Endodermal cell (in vitro differentiated cells): ENCODE data around the gene MMD2. TPM values are rescaled to one million over a fixed set of nuclear protein-coding genes. Genes with fewer than 3 reads are reported as not detected.

ENCODE experiments used
- DNase-seq: peaks from one replicate; pipeline ENCODE4 v3.0.0-alpha.2; 2017
- H3K27ac ChIP-seq: 2 replicates; pipeline ENCODE4 v1.5.1; 2013; ENCODE audit warnings: mild to moderate bottlenecking, low read depth, low read length, moderate library complexity
- H3K27me3 ChIP-seq: 2 replicates; pipeline ENCODE4 v1.6.1; 2013; ENCODE audit warnings: mild to moderate bottlenecking, low read length, moderate library complexity; ENCODE audit not compliant: insufficient read depth, control insufficient read depth, poor library complexity, severe bottlenecking
- H3K36me3 ChIP-seq: 2 replicates; pipeline ENCODE4 v1.7.0; 2013; ENCODE audit warnings: mild to moderate bottlenecking, low read length, moderate library complexity; ENCODE audit not compliant: control insufficient read depth, insufficient read depth
- H3K4me1 ChIP-seq: one replicate; pipeline ENCODE4 v1.7.0; 2013; ENCODE audit warnings: low read length; ENCODE audit not compliant: control insufficient read depth, insufficient read depth
- H3K4me3 ChIP-seq: 2 replicates; pipeline ENCODE4 v1.5.1; 2013; ENCODE audit warnings: mild to moderate bottlenecking, low read length, moderate library complexity
- H3K9ac ChIP-seq: 2 replicates; pipeline ENCODE4 v1.6.1; 2013; ENCODE audit warnings: mild to moderate bottlenecking, low read length, moderate library complexity; ENCODE audit not compliant: poor library complexity, severe bottlenecking; ENCODE audit errors: extremely low read depth
- H3K9me3 ChIP-seq: 2 replicates; pipeline ENCODE4 v1.6.1; 2013; ENCODE audit warnings: mild to moderate bottlenecking, low read length, moderate library complexity; ENCODE audit not compliant: control insufficient read depth
- H3K27ac Mint-ChIP-seq: 2 replicates; pipeline ENCODE4 v1.8.0; 2020; ENCODE audit warnings: mixed read lengths
- H3K27me3 Mint-ChIP-seq: 2 replicates; pipeline ENCODE4 v1.8.0; 2021; ENCODE audit warnings: mild to moderate bottlenecking, mixed read lengths; ENCODE audit not compliant: insufficient read depth
- H3K36me3 Mint-ChIP-seq: 2 replicates; pipeline ENCODE4 v1.8.0; 2020; ENCODE audit warnings: low read depth, mixed read lengths
- H3K4me1 Mint-ChIP-seq: 2 replicates; pipeline ENCODE4 v1.8.0; 2020; ENCODE audit warnings: mixed read lengths
- H3K4me3 Mint-ChIP-seq: 2 replicates; pipeline ENCODE4 v1.8.0; 2020; ENCODE audit warnings: mild to moderate bottlenecking, moderate library complexity, mixed read lengths
- H3K9me3 Mint-ChIP-seq: 2 replicates; pipeline ENCODE4 v1.8.0; 2020; ENCODE audit warnings: mild to moderate bottlenecking, mixed read lengths
- WGBS, 2 experiments: methylation state at CpG; one replicate each; pipeline versions ENCODE4 v1.1.5 to v1.1.7; 2013; ENCODE audit warnings: missing lambda C conversion rate in 2 of 2, mixed read lengths in 1 of 2; ENCODE audit not compliant: insufficient coverage in 1 of 2, insufficient read length in 1 of 2; 5-methylcytosine and 5-hydroxymethylcytosine counted together
- total RNA-seq, 2 donors: library from RNA; stranded (reverse); fragmentation: NEBNext Ultra II Directional in 1 of 2; extraction: Animal tissue kit (Norgen Biotek cat#: 25700) in 1 of 2; gene quantifications; 2 replicates in 1 of 2; 3 replicates in 1 of 2; pipeline ENCODE4 v1.2.1, GENCODE V29; 2021
- TF ChIP-seq, protein P1 (sequence below): fragments of 200-600 bp; sonication (generic); conservative IDR thresholded peaks from 2 replicates; pipeline ENCODE4 v1.5.0; 2021; ENCODE audit warnings: antibody characterized with exemption, mild to moderate bottlenecking

The MMD2 gene
- total RNA-seq, 2 donors from 2014 or later = 0.15 TPM; not detected in 1

DNA sequence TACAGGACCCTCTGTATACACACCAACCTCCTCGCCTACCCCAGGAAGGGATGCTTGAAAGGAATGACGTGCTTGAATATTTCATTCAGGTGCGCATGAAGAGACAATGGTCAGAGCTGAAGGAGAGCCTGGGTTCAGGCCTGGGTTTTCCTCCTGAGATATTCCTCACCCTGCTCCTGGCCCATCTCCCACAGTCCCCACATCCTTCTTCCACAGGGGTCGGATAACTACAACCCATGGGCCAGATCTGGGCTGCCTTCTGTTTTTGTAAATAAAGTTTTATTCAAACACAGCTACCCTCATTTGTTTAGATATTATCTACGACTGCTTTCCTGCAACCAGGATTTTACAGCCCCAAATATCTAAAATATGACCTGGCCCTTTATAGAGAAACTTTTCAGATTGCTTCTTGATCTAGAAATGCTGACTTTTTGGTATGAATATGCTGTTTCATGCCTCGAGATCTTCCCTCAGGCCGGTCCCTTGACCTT, 73.6 kb downstream of the MMD2 start:
- Histone ChIP-seq H3K9me3 (peaks cover 16% of the 10 kb centered on the region), H3K27ac (no peak overlapping the region), H3K9ac (no peak overlapping the region), H3K27me3 (no peaks in the 10 kb centered on the region), H3K4me3 (peak overlapping the region; percentile 9), H3K36me3 (no peaks in the 10 kb centered on the region), H3K4me1 (no peaks in the 10 kb centered on the region)
- Mint-ChIP-seq H3K9me3 (no peaks in the 10 kb centered on the region), H3K4me3 (no peak overlapping the region), H3K27ac (no peak overlapping the region), H3K36me3 (peaks cover 3% of the 10 kb centered on the region), H3K4me1 (peaks cover 17% of the 10 kb centered on the region), H3K27me3 (no peaks in the 10 kb centered on the region)
- WGBS, 2 experiments = 91% methylated on average over 7 of the region's 7 CpGs; no CpG with 5 or more reads in 1 of the 2 experiments
- TF ChIP-seq, protein P1, sequence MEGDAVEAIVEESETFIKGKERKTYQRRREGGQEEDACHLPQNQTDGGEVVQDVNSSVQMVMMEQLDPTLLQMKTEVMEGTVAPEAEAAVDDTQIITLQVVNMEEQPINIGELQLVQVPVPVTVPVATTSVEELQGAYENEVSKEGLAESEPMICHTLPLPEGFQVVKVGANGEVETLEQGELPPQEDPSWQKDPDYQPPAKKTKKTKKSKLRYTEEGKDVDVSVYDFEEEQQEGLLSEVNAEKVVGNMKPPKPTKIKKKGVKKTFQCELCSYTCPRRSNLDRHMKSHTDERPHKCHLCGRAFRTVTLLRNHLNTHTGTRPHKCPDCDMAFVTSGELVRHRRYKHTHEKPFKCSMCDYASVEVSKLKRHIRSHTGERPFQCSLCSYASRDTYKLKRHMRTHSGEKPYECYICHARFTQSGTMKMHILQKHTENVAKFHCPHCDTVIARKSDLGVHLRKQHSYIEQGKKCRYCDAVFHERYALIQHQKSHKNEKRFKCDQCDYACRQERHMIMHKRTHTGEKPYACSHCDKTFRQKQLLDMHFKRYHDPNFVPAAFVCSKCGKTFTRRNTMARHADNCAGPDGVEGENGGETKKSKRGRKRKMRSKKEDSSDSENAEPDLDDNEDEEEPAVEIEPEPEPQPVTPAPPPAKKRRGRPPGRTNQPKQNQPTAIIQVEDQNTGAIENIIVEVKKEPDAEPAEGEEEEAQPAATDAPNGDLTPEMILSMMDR = no peak
- no peak for DNase-seq

DNA sequence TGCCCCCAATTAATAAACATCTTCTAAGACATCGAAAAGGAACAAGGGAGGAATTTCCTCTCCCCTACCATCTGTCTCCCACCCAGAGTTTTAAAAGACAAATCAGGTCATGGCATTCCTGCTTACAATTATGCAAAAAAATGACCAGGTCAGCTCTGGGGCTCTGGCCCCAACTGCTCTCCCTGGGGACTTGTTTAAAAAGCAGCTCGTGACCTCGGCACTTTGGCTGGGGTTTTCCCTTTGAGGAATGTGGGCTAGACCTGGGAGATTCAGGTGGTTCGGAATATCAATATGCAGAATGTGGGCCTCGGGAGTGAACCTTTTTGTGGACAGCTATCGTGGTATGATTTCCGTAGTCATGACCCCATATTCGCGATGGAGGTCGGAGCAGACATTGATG, 74.8 kb downstream of the MMD2 start:
- Mint-ChIP-seq H3K27ac (no peak overlapping the region), H3K36me3 (peaks cover 8% of the 10 kb centered on the region), H3K9me3 (no peaks in the 10 kb centered on the region), H3K4me1 (peaks cover 21% of the 10 kb centered on the region), H3K4me3 (no peak overlapping the region), H3K27me3 (no peaks in the 10 kb centered on the region)
- Histone ChIP-seq H3K9ac (no peak overlapping the region), H3K36me3 (no peaks in the 10 kb centered on the region), H3K4me3 (no peak overlapping the region), H3K27me3 (no peaks in the 10 kb centered on the region), H3K9me3 (peaks cover 16% of the 10 kb centered on the region), H3K27ac (no peak overlapping the region), H3K4me1 (no peaks in the 10 kb centered on the region)
- TF ChIP-seq, protein P1 = no peak
- whole genome bisulfite sequencing, 2 experiments = 89 to 93% methylated on average over 9 to 10 of the region's 10 CpGs
- DNase-seq = no peak

DNA sequence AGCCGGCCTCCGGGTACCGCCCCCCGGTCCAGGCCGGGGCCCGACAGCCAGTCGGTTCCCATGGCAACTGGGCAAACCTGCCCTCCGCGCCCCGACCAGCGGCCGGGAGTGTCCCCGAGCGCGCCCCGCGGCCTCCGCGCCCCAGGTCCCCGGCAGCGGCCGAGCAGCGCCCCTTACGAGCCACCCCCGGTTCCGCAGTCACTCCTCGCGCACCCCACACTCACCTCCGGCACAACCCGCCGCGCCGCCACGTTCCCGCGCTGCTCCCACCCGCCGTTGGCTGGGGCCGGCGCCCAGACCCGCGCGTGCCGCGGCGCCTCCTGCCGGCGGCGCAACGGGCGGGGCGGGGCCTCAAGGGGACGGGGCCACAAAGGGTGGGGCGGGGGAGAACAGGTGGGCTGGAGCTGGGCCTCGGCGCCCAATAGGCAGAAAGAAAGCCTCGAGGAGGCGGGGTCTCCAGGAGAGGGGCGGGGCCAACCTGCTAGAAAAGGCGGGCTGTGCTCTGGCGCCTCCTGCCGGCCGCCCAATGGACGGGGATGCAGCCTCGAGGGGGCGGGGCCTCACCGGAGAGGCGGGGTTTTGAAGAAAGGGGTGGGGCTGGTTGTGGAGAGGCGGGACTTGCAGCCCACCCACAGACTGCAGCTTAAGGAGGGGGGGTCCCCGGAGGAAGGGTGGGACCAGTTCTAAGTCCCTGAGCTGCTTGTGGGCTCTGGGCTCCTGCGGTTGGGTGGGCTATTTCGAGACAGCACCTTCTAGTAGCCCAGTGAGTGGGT, 75.4 kb downstream of the MMD2 start, which contains the start of gene RADIL:
Gene RADIL (minus strand): TSS at position 345 of the 773 bp plus-strand sequence. CDS start 5,577 bp downstream, outside the sequence.
- Mint-ChIP-seq H3K36me3 (peaks cover 8% of the 10 kb centered on the region), H3K4me3 (peak within 1 kb of the TSS; percentile 72), H3K4me1 (peaks cover 21% of the 10 kb centered on the region), H3K27me3 (no peaks in the 10 kb centered on the region), H3K27ac (peak within 1 kb of the TSS; percentile 97), H3K9me3 (no peaks in the 10 kb centered on the region)
- DNase-seq = peak; percentile 99
- H3K27ac ChIP-seq = peak within 1 kb of the TSS; percentile 79
- H3K27me3 ChIP-seq = no peaks in the 10 kb centered on the region
- peaks cover 16% of the 10 kb centered on the region for H3K9me3 ChIP-seq
- H3K4me1 ChIP-seq = no peaks in the 10 kb centered on the region
- peak within 1 kb of the TSS; percentile 70 for H3K9ac ChIP-seq
- peak within 1 kb of the TSS; percentile 88 for H3K4me3 ChIP-seq
- 1 to 2% methylated on average over 15 to 71 of the region's 72 CpGs for WGBS, 2 experiments
- H3K36me3 ChIP-seq = no peaks in the 10 kb centered on the region
- TF ChIP-seq, protein P1 = peak; percentile 99
